Cortex of kidney (tissue), 1 donor: ENCODE data around the gene MAP6.
"Not testable (repeated sequence)": the region's sequence is repeated elsewhere in the genome, so short reads cannot be mapped to it uniquely, and the experiment has no call there.

Experiments
- DNase-seq: peaks from one replicate; lab custom pipeline; 2025; lab: John Stamatoyannopoulos, UW

MAP6 gene

GRCh38 chr11:75668451-75669297 is at the start of gene MAP6:
Gene MAP6, minus strand, starts transcription at chr11:75669038. Its CDS starts 669 bp downstream, at chr11:75668369.
- DNase-seq = no peak

GRCh38 chr11:75717608-75718418 is 49.0 kb upstream of the MAP6 start, which contains the start of gene MOGAT2:
Gene MOGAT2, plus strand, starts transcription at chr11:75717838. Its CDS starts 51 bp downstream, at chr11:75717889.
- no peak for DNase-seq

GRCh38 chr11:75716659-75717058 is 47.8 kb upstream of the MAP6 start:
- DNase-seq = no peak

GRCh38 chr11:75715688-75716087 is 46.9 kb upstream of the MAP6 start:
- no peak for DNase-seq

- DNase-seq = no peak
Observed at GRCh38 chr11:75714211-75714610, 45.4 kb upstream of the MAP6 start.

- DNase-seq = no peak
Observed at GRCh38 chr11:75706260-75706729, 37.5 kb upstream of the MAP6 start.

GRCh38 chr11:75705541-75705940 is 36.7 kb upstream of the MAP6 start:
- DNase-seq = no peak

- DNase-seq = no peak
Observed at GRCh38 chr11:75703695-75704237, 34.9 kb upstream of the MAP6 start.

GRCh38 chr11:75700940-75701339 is 32.1 kb upstream of the MAP6 start:
- DNase-seq = no peak

GRCh38 chr11:75697906-75698581 is 29.2 kb upstream of the MAP6 start:
- DNase-seq = no peak

GRCh38 chr11:75691804-75692203 is 23.0 kb upstream of the MAP6 start:
- no peak for DNase-seq

- no peak for DNase-seq
Observed at GRCh38 chr11:75689863-75690609, 21.2 kb upstream of the MAP6 start.

- not testable (repeated sequence) for DNase-seq
Observed at GRCh38 chr11:75683856-75684255, 15.0 kb upstream of the MAP6 start.

- no peak for DNase-seq
Observed at GRCh38 chr11:75679566-75679965, 10.7 kb upstream of the MAP6 start.

- no peak for DNase-seq
Observed at GRCh38 chr11:75678620-75679259, 9.9 kb upstream of the MAP6 start.

- DNase-seq = no peak
Observed at GRCh38 chr11:75677909-75678308, 9.1 kb upstream of the MAP6 start.

- no peak for DNase-seq
Observed at GRCh38 chr11:75677275-75677674, 8.4 kb upstream of the MAP6 start.

- DNase-seq = no peak
Observed at GRCh38 chr11:75673977-75674582, 5.2 kb upstream of the MAP6 start.

GRCh38 chr11:75667831-75668450 is 897 bp downstream of the MAP6 start:
- DNase-seq = no peak
